ENCODE data around the gene PHC3.
A peak's percentile ranks its signal among the peaks of the same experiment; 100 is the strongest.

PHC3 gene

DNA sequence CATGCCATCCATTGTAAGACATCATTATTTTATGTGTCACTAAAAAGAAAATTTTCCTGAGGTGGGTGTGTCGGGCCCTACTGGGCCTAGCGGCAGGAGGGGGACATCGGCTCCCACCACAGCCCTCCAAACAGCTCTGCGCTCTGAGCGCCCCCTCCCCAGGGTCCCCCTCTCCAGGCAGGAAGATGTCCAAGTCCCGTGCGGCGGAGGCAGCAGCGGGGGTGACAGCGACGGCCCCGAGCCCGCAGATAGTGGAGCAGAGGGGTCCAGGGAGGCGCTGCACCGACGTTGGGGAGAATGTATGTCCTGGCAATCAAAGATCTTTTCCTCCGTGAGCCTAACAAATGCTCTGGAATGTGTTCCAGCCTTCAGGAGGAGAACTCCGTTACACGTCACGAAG is 119.5 kb downstream of the PHC3 start:
- TF ChIP-seq, protein P1, sequence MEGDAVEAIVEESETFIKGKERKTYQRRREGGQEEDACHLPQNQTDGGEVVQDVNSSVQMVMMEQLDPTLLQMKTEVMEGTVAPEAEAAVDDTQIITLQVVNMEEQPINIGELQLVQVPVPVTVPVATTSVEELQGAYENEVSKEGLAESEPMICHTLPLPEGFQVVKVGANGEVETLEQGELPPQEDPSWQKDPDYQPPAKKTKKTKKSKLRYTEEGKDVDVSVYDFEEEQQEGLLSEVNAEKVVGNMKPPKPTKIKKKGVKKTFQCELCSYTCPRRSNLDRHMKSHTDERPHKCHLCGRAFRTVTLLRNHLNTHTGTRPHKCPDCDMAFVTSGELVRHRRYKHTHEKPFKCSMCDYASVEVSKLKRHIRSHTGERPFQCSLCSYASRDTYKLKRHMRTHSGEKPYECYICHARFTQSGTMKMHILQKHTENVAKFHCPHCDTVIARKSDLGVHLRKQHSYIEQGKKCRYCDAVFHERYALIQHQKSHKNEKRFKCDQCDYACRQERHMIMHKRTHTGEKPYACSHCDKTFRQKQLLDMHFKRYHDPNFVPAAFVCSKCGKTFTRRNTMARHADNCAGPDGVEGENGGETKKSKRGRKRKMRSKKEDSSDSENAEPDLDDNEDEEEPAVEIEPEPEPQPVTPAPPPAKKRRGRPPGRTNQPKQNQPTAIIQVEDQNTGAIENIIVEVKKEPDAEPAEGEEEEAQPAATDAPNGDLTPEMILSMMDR (IDR thresholded peaks at IDR 0.05; ENCODE audit: extremely low read depth, insufficient read depth, missing control alignments), result no peak
- in situ Hi-C loops (cut with MboI; ENCODE audit: low pct_unique_long_range_greater_than_20kb, low sequenced_read_pairs, unreplicated experiment), result no loop called here
- no peak for DNase-seq (ENCODE audit: low spot score)

DNA sequence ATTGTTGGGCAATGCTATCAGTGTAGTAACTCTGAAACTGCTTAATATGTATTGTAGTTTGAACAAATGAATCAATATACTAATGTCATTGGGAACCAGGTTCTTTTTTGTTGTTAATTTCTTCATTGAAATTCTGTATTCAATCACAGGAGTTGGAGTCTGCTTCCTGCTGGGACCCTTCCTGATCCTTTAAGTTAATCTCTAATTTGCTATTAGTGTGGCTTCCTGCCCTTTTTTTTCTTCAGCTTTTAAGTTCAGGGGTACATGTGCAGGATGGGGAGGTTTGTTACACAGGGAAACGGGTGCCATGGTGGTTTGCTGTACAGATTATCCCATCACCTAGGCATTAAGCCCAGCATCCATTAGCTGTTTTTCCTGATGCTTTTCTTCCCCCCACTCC is 122.1 kb downstream of the PHC3 start:
- in situ Hi-C loops (cut with MboI; ENCODE audit: low pct_unique_long_range_greater_than_20kb, low sequenced_read_pairs, unreplicated experiment), result no loop called here

DNA sequence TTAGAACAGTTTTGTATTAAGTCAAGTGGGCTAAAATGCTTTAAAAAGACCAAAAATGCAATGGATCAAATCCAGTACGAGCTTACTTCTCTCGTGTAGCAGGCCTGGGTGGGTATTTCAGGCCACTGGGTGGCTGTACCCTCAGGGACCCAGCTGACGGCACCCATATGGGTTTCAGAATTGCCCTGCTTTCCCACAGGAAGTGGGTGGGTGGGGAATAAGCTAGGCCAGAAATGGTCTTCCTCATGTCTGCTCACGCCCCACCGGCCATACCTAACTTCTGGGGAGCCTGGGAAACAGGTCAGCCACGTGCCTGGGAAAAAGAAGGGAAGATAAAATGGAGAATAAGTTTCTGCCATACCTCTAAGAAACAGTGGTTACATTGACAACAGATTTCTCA is 123.4 kb downstream of the PHC3 start:
- DNase-seq (ENCODE audit: low spot score), result no peak
- in situ Hi-C loops (cut with MboI; ENCODE audit: low pct_unique_long_range_greater_than_20kb, low sequenced_read_pairs, unreplicated experiment), result no loop called here
- TF ChIP-seq, protein P1 (IDR thresholded peaks at IDR 0.05; ENCODE audit: extremely low read depth, insufficient read depth, missing control alignments), result no peak

More for the DNA sequence above, 122.1 kb downstream of the PHC3 start:
- no peak for DNase-seq (ENCODE audit: low spot score)
- TF ChIP-seq, protein P1 (IDR thresholded peaks at IDR 0.05; ENCODE audit: extremely low read depth, insufficient read depth, missing control alignments), result no peak

DNA sequence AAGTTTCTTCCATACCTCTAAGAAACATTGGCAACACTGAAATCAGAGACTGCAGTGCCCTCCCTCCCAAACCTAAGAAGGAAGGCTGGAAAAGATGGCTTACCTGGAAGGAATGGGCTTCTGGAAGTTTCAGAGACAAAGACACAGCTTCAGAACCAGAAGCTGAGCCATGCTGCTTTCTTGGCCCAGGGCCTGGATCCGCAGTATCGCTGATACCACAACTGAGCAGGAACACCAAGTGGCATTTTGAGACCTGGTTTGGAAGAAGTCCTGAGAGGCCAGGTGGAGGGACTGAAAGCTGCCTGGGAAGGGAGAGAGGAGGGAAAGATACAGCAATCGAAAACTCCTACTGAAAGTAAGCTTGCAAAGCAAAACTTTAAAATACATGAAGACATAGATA is 124.0 kb downstream of the PHC3 start:
- TF ChIP-seq, protein P1 (IDR thresholded peaks at IDR 0.05; ENCODE audit: extremely low read depth, insufficient read depth, missing control alignments), result no peak
- in situ Hi-C loops (cut with MboI; ENCODE audit: low pct_unique_long_range_greater_than_20kb, low sequenced_read_pairs, unreplicated experiment), result no loop called here
- DNase-seq (ENCODE audit: low spot score), result no peak

DNA sequence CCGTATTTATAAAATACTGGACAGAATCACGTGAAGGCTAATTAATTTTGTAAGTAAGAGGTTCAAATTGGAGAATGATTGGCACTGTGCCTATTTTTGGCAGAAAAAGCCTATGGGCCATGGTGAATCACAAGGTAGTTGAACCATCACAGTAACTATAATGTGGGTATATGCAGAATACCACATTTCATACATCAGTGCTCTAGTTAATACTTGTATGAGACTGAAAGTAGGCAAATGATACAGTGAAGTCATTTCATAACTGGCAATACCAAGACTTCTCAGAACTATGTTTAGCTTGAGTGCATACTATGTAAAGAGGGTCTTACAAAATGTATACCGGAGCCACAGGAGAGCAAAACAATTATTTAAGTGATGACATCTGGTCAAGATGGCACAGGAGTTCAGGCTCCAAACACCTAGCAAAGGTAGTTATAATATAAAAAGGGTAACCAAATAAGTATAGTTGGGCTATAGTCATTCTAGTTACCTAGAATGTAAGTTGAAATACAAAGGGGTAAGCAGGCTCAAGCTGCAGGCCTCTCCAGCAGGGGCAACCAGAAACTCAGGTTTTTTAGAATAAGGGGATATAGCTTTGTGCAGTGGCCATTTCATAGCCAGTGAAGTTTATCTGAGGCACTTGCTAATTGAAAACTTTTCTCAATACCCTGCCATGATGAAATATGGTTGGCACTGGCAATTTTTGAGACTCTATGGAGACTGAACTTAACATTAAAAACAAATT is 124.7 kb downstream of the PHC3 start:
- TF ChIP-seq, protein P1 (IDR thresholded peaks at IDR 0.05; ENCODE audit: extremely low read depth, insufficient read depth, missing control alignments), result no peak
- in situ Hi-C loops (cut with MboI; ENCODE audit: low pct_unique_long_range_greater_than_20kb, low sequenced_read_pairs, unreplicated experiment), result no loop called here
- DNase-seq (ENCODE audit: low spot score), result peak; percentile 81

DNA sequence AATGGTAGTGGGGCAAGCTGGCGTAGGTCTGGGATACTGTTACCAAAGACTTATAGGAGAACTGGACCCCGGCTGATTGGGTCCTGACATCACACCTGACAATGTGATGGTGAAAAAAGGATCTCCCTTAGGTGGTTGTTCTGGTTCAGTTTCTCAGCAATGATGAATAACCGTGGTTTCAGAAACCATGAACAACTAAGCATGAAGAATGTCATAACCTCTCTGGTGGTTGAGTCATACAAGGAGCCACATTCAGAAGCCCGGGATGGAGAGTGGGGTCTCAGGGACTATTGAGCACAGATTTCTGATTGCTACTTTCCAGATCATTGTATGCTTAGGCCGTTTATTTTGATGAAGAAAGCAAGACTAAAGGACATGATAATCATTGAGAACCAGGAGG is 126.3 kb downstream of the PHC3 start:
- DNase-seq (ENCODE audit: low spot score), result peak; percentile 67
- TF ChIP-seq, protein P1 (IDR thresholded peaks at IDR 0.05; ENCODE audit: extremely low read depth, insufficient read depth, missing control alignments), result no peak
- in situ Hi-C loops (cut with MboI; ENCODE audit: low pct_unique_long_range_greater_than_20kb, low sequenced_read_pairs, unreplicated experiment), result no loop called here
